Esophagus muscularis mucosa (tissue), 4 donors: Measurements from ENCODE around the gene ALDH3A2. TPM values are rescaled to one million over a fixed set of nuclear protein-coding genes. Genes with fewer than 3 reads are reported as not detected.

Source experiments
- DNase-seq: peaks from one replicate; pipeline ENCODE4 v3.0.0-alpha.2; 2017; ENCODE audit errors: extremely low spot score
- H3K27ac ChIP-seq, 4 donors: fragments of 200-600 bp; sonication (generic); replicated peaks in 1 of 4; 1 replicate in 3 of 4; 2 replicates in 1 of 4; pipeline ENCODE4 v1.5.1; 2016 to 2019; ENCODE audit warnings: mild to moderate bottlenecking in 1 of 4
- H3K27me3 ChIP-seq, 4 donors: fragments of 200-600 bp; sonication (generic); one replicate each; pipeline versions ENCODE4 v1.5.1 to v1.6.0; 2016 to 2019
- H3K36me3 ChIP-seq, 4 donors: fragments of 200-600 bp; sonication (generic); one replicate each; pipeline ENCODE4 v1.5.1; 2016 to 2019
- H3K4me1 ChIP-seq, 4 donors: fragments of 200-600 bp; sonication (generic); one replicate each; pipeline ENCODE4 v1.5.1; 2016 to 2019
- H3K4me3 ChIP-seq, 4 donors: fragments of 200-600 bp; sonication (generic); 1 replicate in 2 of 4; 2 replicates in 2 of 4; pipeline ENCODE4 v1.5.1; 2016 to 2019; ENCODE audit warnings: mild to moderate bottlenecking in 4 of 4, moderate library complexity in 1 of 4
- H3K9me3 ChIP-seq, 4 donors: fragments of 200-600 bp; sonication (generic); 1 replicate in 3 of 4; 2 replicates in 1 of 4; pipeline ENCODE4 v1.5.1; 2016 to 2019
- EP300 ChIP-seq: sonication (generic); formaldehyde crosslinking; IDR thresholded peaks from one replicate; pipeline ENCODE4 v1.6.1; 2017; ENCODE audit warnings: antibody characterized with exemption
- POLR2A ChIP-seq: fragments of 450-650 bp; IDR thresholded peaks from one replicate; pipeline ENCODE4 v1.6.1; 2017; ENCODE audit warnings: antibody characterized with exemption, moderate library complexity, mild to moderate bottlenecking, low read depth
- POLR2AphosphoS5 ChIP-seq, 2 donors: sonication (generic); formaldehyde crosslinking; IDR thresholded peaks; one replicate each; pipeline ENCODE4 v1.6.1; 2017; ENCODE audit warnings: antibody characterized with exemption in 2 of 2
- WGBS: methylation state at CpG from one replicate; pipeline ENCODE4 v1.1.5; 2018; 5-methylcytosine and 5-hydroxymethylcytosine counted together
- intact Hi-C: fragments of 100-400 bp; cut with DNase I; formaldehyde crosslinking; loops from one replicate; pipeline ENCODE4 v1.15.1; 2023
- total RNA-seq, 4 donors: library from RNA; depleted of rRNA; stranded (reverse); fragments of >200 nt; gene quantifications; one replicate each; pipeline versions ENCODE4 v1.1.0 to v1.2.1, GENCODE V29; 2016
- TF ChIP-seq, protein P1 (sequence below), 3 experiments: fragments of 200-600 bp in 2 of 3; fragments of 450-650 bp in 1 of 3; sonication (generic) in 2 of 3; IDR thresholded peaks; one replicate each; pipeline ENCODE4 v1.5.1; 2017 to 2019; ENCODE audit warnings: antibody characterized with exemption in 3 of 3, mild to moderate bottlenecking in 2 of 3, moderate library complexity in 1 of 3

The ALDH3A2 gene
- total RNA-seq, 4 donors from 2014 or later, result 104 to 182 (median 115) TPM

DNA sequence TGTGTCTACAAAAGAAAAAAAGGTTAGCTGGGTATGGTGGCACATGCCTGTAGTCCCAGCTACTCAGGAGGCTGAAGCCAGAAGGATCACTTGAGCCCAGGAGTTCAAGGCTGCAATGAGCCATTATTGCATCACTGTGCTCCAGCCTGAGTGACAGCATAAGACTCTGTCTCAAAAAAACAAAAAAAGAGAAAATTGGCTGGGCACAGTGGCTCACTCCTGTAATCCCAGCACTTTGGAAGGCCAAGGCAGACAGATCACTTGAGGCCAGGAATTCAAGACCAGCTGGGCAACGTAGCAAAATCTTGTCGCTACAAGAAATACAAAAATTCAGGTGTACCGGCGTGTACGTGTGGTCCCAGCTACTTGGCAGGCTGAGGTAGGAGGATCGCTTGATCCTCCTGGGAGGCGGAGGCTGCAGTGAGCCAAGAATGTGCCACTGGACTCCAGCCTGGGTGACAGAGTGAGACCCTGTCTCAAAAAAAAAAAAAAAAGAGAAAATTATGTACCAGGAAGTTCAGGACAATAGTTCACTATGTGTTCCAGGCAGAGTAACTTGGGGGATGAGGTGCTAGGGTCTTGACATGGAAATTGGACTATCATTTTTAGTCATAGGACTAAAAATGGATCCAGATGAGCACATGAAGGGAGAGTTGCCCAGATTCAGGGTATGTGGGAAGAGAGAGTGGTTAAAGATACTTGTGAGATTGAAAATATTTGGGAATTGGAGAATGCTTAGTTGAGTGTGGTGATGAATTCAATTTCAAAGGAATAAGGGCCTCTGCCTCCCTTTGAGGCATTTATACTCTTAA, 11.0 kb downstream of the ALDH3A2 start:
- Histone ChIP-seq H3K4me3 (no peak overlapping the region), H3K4me1 (peaks cover 0 to 27% (median 25%) of the 10 kb centered on the region in 4 donors), H3K27ac (no peak overlapping the region), H3K36me3 (peaks cover 8 to 91% (median 67%) of the 10 kb centered on the region in 4 donors), H3K27me3 (no peaks in the 10 kb centered on the region), H3K9me3 (no peaks in the 10 kb centered on the region)
- DNase-seq, result no peak
- intact Hi-C loops, result no loop called here
- TF ChIP-seq EP300, result no peak
- TF ChIP-seq POLR2AphosphoS5 (IDR thresholded peaks at IDR 0.05), result no peak
- TF ChIP-seq POLR2A, result no peak
- TF ChIP-seq, protein P1, sequence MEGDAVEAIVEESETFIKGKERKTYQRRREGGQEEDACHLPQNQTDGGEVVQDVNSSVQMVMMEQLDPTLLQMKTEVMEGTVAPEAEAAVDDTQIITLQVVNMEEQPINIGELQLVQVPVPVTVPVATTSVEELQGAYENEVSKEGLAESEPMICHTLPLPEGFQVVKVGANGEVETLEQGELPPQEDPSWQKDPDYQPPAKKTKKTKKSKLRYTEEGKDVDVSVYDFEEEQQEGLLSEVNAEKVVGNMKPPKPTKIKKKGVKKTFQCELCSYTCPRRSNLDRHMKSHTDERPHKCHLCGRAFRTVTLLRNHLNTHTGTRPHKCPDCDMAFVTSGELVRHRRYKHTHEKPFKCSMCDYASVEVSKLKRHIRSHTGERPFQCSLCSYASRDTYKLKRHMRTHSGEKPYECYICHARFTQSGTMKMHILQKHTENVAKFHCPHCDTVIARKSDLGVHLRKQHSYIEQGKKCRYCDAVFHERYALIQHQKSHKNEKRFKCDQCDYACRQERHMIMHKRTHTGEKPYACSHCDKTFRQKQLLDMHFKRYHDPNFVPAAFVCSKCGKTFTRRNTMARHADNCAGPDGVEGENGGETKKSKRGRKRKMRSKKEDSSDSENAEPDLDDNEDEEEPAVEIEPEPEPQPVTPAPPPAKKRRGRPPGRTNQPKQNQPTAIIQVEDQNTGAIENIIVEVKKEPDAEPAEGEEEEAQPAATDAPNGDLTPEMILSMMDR (IDR thresholded peaks at IDR 0.05), result no peak
- 85% methylated on average over 7 of the region's 7 CpGs for WGBS

DNA sequence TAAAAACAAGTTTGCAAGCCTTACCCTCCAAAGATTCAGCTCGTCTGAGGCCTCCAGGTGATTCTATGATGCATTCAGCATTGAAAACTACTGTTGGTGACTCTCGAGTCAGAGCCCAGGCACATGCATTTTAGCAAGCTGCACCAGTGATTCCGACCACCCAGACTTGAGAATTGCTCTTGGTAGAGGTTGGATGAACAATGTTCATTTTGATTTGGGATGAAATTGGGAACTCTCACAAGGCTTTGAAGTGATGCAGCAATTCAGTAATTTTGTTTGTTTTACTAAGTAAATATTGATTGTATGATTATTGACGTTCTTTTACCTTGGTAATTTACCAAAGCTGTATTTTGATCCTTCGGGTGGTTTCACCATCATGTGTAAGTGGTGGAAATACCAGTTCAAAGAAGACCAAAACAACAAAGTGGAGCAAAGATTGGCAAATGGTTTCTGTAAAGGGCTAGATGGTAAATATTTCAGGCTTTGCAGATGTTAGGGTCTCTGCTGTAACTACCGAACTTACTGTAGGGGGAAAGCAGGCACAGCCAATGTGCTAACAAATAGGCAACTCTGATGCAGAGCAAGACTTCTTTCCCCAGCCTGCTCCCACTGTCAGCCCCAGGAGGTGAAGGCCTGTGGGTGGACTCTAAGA, 11.8 kb downstream of the ALDH3A2 start:
- TF ChIP-seq POLR2AphosphoS5 (IDR thresholded peaks at IDR 0.05), result no peak
- TF ChIP-seq POLR2A, result no peak
- TF ChIP-seq, protein P1 (IDR thresholded peaks at IDR 0.05), result no peak
- no peak for TF ChIP-seq EP300
- no peak for DNase-seq
- intact Hi-C loops, result no loop called here
- Histone ChIP-seq H3K4me3 (no peak overlapping the region), H3K9me3 (no peaks in the 10 kb centered on the region), H3K27ac (no peak overlapping the region), H3K4me1 (peaks cover 0 to 27% (median 23%) of the 10 kb centered on the region in 4 donors), H3K27me3 (no peaks in the 10 kb centered on the region), H3K36me3 (peaks cover under 1 to 91% (median 64%) of the 10 kb centered on the region in 4 donors)
- WGBS, result 91% methylated on average over 6 of the region's 6 CpGs

DNA sequence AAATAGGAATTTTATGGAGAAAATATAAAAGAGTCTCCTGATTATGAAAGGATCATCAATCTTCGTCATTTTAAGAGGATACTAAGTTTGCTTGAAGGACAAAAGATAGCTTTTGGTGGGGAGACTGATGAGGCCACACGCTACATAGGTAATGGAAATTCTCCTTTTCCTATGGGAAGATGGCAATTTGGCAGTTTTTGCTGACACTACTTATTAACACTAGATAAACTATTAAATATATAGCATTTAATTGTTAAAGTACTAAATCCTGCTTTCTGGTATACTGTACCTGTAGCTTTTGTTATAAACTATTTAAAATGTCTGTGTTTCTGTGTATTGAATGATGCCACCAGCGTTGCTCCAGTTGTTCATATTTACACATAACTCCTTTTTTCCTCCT, 12.6 kb downstream of the ALDH3A2 start:
- Histone ChIP-seq H3K36me3 (peaks cover 0 to 91% (median 64%) of the 10 kb centered on the region in 4 donors), H3K4me1 (peaks cover 0 to 27% (median 21%) of the 10 kb centered on the region in 4 donors), H3K27me3 (no peaks in the 10 kb centered on the region), H3K4me3 (no peak overlapping the region), H3K27ac (no peak overlapping the region), H3K9me3 (no peaks in the 10 kb centered on the region)
- intact Hi-C loops, result no loop called here
- 96% methylated on average over 3 of the region's 3 CpGs for WGBS
- TF ChIP-seq EP300, result no peak
- TF ChIP-seq, protein P1 (IDR thresholded peaks at IDR 0.05), result no peak
- TF ChIP-seq POLR2AphosphoS5 (IDR thresholded peaks at IDR 0.05), result no peak
- TF ChIP-seq POLR2A, result no peak
- DNase-seq, result no peak

DNA sequence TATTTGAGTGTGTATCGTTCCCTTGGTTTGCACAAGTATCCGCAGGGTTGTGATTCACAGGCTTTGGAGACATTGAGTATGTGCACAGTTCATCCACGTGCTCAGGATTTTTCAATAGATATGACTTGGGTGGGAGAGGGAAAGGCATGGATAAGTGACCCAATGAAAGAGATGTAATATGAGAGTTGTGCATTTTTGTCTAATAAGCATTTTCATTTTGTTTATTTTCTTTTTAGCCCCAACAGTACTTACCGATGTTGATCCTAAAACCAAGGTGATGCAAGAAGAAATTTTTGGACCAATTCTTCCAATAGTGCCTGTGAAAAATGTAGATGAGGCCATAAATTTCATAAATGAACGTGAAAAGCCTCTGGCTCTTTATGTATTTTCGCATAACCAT, 14.5 kb downstream of the ALDH3A2 start:
- no peak overlapping the region for H3K27ac ChIP-seq
- no peaks in the 10 kb centered on the region for H3K9me3 ChIP-seq
- TF ChIP-seq POLR2A (no peak), POLR2AphosphoS5 (IDR thresholded peaks at IDR 0.05) (no peak), EP300 (no peak)
- TF ChIP-seq, protein P1 (IDR thresholded peaks at IDR 0.05), result no peak
- peaks cover 0 to 86% (median 55%) of the 10 kb centered on the region in 4 donors for H3K36me3 ChIP-seq
- intact Hi-C loops, result no loop called here
- 94% methylated on average over 6 of the region's 6 CpGs for WGBS
- DNase-seq, result no peak
- peaks cover 0 to 16% (median 8%) of the 10 kb centered on the region in 4 donors for H3K4me1 ChIP-seq
- no peaks in the 10 kb centered on the region for H3K27me3 ChIP-seq
- no peak overlapping the region for H3K4me3 ChIP-seq
